ENCODE results near the gene AIP.

DNA sequence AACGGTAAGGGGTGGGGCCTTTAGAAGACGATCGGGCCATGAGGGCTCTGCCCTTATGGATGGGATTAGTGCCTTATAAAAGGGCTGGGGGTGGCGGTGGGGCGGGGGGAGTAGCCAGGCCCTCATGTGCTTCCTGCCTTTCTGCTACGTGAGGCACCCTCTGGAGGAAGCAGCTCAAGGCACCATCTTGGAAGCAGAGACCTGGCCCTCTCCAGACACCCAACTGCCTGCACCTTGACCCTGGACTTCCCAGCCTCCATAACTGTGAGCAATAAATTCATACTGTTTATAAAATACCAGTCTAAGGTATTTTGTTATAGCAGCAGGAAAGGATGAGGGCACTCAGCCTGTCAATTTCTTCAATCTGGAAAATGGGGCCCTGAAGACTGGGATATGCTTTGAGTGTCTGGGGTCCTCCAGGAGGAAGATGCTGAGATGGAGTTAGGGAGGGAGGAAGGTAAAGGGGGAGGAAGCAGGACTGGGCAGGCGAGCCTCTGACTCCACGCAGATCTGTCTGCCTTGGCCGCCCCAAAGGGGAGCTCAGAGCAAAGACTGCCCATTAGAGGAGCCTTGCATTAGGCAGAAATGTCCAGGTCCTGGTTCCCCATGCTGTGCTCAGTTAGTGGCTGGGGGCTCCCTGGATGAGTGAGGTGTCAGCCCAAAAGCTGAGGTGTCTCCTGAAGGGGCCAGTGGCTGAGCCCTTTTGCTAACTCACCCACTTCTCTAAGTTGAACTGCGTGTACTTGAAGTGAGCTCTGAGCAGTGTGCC, 35.1 kb downstream of the AIP start:
- no peak for TF ChIP-seq CTCF (tag by site-specific recombination; IDR thresholded peaks at IDR 0.05)
- no peak for TF ChIP-seq ZNF558 (tag by site-specific recombination; IDR thresholded peaks at IDR 0.05)
- TF ChIP-seq, protein P1, sequence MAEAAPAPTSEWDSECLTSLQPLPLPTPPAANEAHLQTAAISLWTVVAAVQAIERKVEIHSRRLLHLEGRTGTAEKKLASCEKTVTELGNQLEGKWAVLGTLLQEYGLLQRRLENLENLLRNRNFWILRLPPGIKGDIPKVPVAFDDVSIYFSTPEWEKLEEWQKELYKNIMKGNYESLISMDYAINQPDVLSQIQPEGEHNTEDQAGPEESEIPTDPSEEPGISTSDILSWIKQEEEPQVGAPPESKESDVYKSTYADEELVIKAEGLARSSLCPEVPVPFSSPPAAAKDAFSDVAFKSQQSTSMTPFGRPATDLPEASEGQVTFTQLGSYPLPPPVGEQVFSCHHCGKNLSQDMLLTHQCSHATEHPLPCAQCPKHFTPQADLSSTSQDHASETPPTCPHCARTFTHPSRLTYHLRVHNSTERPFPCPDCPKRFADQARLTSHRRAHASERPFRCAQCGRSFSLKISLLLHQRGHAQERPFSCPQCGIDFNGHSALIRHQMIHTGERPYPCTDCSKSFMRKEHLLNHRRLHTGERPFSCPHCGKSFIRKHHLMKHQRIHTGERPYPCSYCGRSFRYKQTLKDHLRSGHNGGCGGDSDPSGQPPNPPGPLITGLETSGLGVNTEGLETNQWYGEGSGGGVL (tag by site-specific recombination; IDR thresholded peaks at IDR 0.05), result no peak
- no peak for TF ChIP-seq REST (tag by site-specific recombination; IDR thresholded peaks at IDR 0.05)
- TF ChIP-seq ZNF121 (tag by site-specific recombination; IDR thresholded peaks at IDR 0.05), result no peak
- TF ChIP-seq, protein P2, sequence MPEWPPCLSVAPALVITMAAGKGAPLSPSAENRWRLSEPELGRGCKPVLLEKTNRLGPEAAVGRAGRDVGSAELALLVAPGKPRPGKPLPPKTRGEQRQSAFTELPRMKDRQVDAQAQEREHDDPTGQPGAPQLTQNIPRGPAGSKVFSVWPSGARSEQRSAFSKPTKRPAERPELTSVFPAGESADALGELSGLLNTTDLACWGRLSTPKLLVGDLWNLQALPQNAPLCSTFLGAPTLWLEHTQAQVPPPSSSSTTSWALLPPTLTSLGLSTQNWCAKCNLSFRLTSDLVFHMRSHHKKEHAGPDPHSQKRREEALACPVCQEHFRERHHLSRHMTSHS (tag by site-specific recombination; IDR thresholded peaks at IDR 0.05), result no peak
- TF ChIP-seq ZNF274 (IDR thresholded peaks at IDR 0.05; ENCODE audit: low read length), result no peak
- TF ChIP-seq ZNF274 (tag by site-specific recombination; IDR thresholded peaks at IDR 0.05; ENCODE audit: borderline replicate concordance), result no peak
- TF ChIP-seq, protein P3, sequence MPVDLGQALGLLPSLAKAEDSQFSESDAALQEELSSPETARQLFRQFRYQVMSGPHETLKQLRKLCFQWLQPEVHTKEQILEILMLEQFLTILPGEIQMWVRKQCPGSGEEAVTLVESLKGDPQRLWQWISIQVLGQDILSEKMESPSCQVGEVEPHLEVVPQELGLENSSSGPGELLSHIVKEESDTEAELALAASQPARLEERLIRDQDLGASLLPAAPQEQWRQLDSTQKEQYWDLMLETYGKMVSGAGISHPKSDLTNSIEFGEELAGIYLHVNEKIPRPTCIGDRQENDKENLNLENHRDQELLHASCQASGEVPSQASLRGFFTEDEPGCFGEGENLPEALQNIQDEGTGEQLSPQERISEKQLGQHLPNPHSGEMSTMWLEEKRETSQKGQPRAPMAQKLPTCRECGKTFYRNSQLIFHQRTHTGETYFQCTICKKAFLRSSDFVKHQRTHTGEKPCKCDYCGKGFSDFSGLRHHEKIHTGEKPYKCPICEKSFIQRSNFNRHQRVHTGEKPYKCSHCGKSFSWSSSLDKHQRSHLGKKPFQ (tag by site-specific recombination; IDR thresholded peaks at IDR 0.05), result no peak
- no peak for TF ChIP-seq REPIN1 (tag by site-specific recombination; IDR thresholded peaks at IDR 0.05; ENCODE audit: low read depth)
- TF ChIP-seq PRDM2 (tag by site-specific recombination; IDR thresholded peaks at IDR 0.05; ENCODE audit: borderline replicate concordance), result no peak
- TF ChIP-seq ZNF140 (tag by site-specific recombination; IDR thresholded peaks at IDR 0.05), result no peak
- TF ChIP-seq TCF7L2 (IDR thresholded peaks at IDR 0.05; ENCODE audit: borderline replicate concordance, low read depth, low read length), result no peak
- no peak for TF ChIP-seq RBAK (tag by site-specific recombination; IDR thresholded peaks at IDR 0.05)

All from HEK293 (cell line).